Measurements from ENCODE around the gene ARHGEF40. TPM values are rescaled to one million over a fixed set of nuclear protein-coding genes. Genes with fewer than 3 reads are reported as not detected.

ARHGEF40 gene
- polyA plus RNA-seq, 2 of the 4 experiments (the other 2 are of a cell fraction), result 7.8 to 9.6 TPM

DNA sequence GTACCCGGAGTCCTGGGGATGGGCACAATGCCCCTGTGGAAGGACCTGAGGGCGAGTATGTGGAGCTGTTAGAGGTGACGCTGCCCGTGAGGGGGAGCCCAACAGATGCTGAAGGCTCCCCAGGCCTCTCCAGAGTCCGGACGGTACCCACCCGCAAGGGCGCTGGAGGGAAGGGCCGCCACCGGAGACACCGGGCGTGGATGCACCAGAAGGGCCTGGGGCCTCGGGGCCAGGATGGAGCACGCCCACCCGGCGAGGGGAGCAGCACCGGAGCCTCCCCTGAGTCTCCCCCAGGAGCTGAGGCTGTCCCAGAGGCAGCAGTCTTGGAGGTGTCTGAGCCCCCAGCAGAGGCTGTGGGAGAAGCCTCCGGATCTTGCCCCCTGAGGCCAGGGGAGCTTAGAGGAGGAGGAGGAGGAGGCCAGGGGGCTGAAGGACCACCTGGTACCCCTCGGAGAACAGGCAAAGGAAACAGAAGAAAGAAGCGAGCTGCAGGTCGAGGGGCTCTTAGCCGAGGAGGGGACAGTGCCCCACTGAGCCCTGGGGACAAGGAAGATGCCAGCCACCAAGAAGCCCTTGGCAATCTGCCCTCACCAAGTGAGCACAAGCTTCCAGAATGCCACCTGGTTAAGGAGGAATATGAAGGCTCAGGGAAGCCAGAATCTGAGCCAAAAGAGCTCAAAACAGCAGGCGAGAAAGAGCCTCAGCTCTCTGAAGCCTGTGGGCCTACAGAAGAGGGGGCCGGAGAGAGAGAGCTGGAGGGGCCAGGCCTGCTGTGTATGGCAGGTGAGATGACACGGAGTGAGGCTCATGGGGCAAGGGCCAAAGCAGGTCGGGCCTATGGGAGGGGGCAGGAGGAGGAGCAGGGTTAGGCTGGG, 4.5 kb downstream of the ARHGEF40 start:
- ATAC-seq, result no peak
- no peak for TF ChIP-seq PHF8 (IDR thresholded peaks at IDR 0.05; ENCODE audit: borderline replicate concordance, low read depth)
- TF ChIP-seq CBX2 (IDR thresholded peaks at IDR 0.05; ENCODE audit: borderline replicate concordance, low read depth), result no peak
- no peak for TF ChIP-seq SREBF2 (IDR thresholded peaks at IDR 0.05)
- TF ChIP-seq EHMT2 (IDR thresholded peaks at IDR 0.05; ENCODE audit: low read depth), result no peak
- no peak for TF ChIP-seq MYC (IDR thresholded peaks at IDR 0.05; ENCODE audit: borderline replicate concordance, low read length)
- TF ChIP-seq RAD21 (conservative IDR thresholded peaks at IDR 0.05 in 1 of 2, IDR thresholded peaks at IDR 0.05 in 1 of 2), result no peak
- TF ChIP-seq CEBPB (IDR thresholded peaks at IDR 0.05), result no peak
- no peak for TF ChIP-seq MAFK (IDR thresholded peaks at IDR 0.05; ENCODE audit: partially characterized antibody)
- TF ChIP-seq, protein P1, sequence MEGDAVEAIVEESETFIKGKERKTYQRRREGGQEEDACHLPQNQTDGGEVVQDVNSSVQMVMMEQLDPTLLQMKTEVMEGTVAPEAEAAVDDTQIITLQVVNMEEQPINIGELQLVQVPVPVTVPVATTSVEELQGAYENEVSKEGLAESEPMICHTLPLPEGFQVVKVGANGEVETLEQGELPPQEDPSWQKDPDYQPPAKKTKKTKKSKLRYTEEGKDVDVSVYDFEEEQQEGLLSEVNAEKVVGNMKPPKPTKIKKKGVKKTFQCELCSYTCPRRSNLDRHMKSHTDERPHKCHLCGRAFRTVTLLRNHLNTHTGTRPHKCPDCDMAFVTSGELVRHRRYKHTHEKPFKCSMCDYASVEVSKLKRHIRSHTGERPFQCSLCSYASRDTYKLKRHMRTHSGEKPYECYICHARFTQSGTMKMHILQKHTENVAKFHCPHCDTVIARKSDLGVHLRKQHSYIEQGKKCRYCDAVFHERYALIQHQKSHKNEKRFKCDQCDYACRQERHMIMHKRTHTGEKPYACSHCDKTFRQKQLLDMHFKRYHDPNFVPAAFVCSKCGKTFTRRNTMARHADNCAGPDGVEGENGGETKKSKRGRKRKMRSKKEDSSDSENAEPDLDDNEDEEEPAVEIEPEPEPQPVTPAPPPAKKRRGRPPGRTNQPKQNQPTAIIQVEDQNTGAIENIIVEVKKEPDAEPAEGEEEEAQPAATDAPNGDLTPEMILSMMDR (IDR thresholded peaks at IDR 0.05), result no peak
- no peak for TF ChIP-seq NR3C1 (IDR thresholded peaks at IDR 0.05)
- no peak for TF ChIP-seq JUN (IDR thresholded peaks at IDR 0.05)
- TF ChIP-seq MAX (IDR thresholded peaks at IDR 0.05), result no peak
- no peak for TF ChIP-seq EP300 (IDR thresholded peaks at IDR 0.05)
- no peak for TF ChIP-seq SMC3 (IDR thresholded peaks at IDR 0.05)
- TF ChIP-seq CBX8 (IDR thresholded peaks at IDR 0.05), result no peak
- TF ChIP-seq KDM1A (IDR thresholded peaks at IDR 0.05; ENCODE audit: low read depth), result no peak
- TF ChIP-seq ESRRA (IDR thresholded peaks at IDR 0.05; ENCODE audit: borderline replicate concordance, low read length), result no peak
- no peak for TF ChIP-seq ZFP36 (IDR thresholded peaks at IDR 0.05; ENCODE audit: borderline replicate concordance, partially characterized antibody)
- TF ChIP-seq USF2 (IDR thresholded peaks at IDR 0.05), result no peak
- Histone ChIP-seq H3K4me1 (peaks cover 11% of the 10 kb centered on the region), H3K4me3 (no peak overlapping the region), H3K27ac (no peak overlapping the region), H3K9me3 (no peaks in the 10 kb centered on the region), H3K4me2 (no peak overlapping the region)
- CTCF ChIA-PET, result interaction anchor here (0.6 to 15.5 kb wide), 6 partner anchors 9 to 1398 kb away, joined by 3 to 369 read pairs (median 4); partner anchors contain the start of genes TMEM253 and ZNF219
- 89% methylated on average over 20 of the region's 26 CpGs for WGBS (ENCODE audit: missing lambda C conversion rate)
- DNase-seq (ENCODE audit: low read depth in 1 of 2, low spot score in 1 of 2), result no peak
- no peak for FAIRE-seq
- POLR2A ChIA-PET, result no interaction called here

DNA sequence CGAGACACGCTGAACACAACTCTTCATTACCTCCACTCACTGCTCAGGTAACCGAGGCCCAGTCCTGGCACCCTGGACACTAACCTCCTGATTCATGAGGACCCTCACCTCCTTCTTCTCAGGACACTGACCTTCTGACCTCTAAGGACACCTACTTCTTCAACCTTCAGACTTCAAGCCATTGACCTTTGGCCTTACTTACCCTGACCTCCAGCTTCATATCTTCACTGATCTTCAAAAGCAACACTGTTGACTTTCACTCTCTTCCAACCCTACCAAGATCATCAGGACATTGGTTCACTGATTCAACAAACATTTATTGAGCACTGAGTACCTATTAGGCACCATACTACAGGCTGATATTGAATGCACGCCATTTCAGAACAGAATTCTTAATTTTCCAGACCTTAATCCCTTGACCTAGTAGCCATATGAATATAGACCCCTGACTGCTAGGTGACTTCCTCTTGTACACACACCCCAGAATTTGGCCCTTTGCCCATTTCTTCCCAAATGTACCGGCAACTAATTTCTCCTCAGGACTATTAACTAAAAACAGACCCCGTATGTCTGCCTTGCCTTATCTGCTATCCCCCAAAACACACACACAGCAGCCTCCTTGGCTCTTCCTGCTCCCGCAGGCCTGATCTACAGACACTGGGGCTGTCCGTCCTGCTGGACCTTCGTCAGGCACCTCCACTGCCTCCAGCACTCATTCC, 5.8 kb downstream of the ARHGEF40 start:
- Histone ChIP-seq H3K4me3 (no peak overlapping the region), H3K9me3 (no peaks in the 10 kb centered on the region), H3K27ac (no peak overlapping the region), H3K4me2 (no peak overlapping the region), H3K4me1 (peaks cover 9% of the 10 kb centered on the region)
- ATAC-seq (no peak), DNase-seq (ENCODE audit: low read depth in 1 of 2, low spot score in 1 of 2) (no peak), FAIRE-seq (no peak)
- ChIA-PET POLR2A (no interaction called here), CTCF (interaction anchor here (6.6 to 15.5 kb wide), 2 partner anchors 16 to 26 kb away, joined by 100 to 369 read pairs; partner anchors contain the start of genes TMEM253 and ZNF219)
- TF ChIP-seq SMC3 (IDR thresholded peaks at IDR 0.05) (no peak), HOXB5 (CRISPR knock-in tag; IDR thresholded peaks at IDR 0.05) (no peak), SREBF2 (IDR thresholded peaks at IDR 0.05) (no peak), NR3C1 (IDR thresholded peaks at IDR 0.05) (no peak), KDM1A (IDR thresholded peaks at IDR 0.05; ENCODE audit: low read depth) (no peak), CBX8 (IDR thresholded peaks at IDR 0.05) (no peak)
- WGBS (ENCODE audit: missing lambda C conversion rate), result 93% methylated on average over 9 of the region's 9 CpGs

Measured in A549 (cell line).